CD4-positive, alpha-beta T cell treated with Interleukin-21 for 1 hour (primary cell): ENCODE data around the gene APOLD1.
"Not testable (repeated sequence)": the region's sequence is repeated elsewhere in the genome, so short reads cannot be mapped to it uniquely, and the experiment has no call there.

ENCODE experiments used
- DNase-seq: peaks from one replicate; pipeline ENCODE4 v3.0.0-alpha.2; 2020

Gene APOLD1

GRCh38 chr12:12810553-12811021, 25.1 kb downstream of the APOLD1 start:
- no peak for DNase-seq

- no peak for DNase-seq
These were observed 25.9 kb downstream of the APOLD1 start for GRCh38 chr12:12811343-12811742.

- DNase-seq, result no peak
These were observed 26.7 kb downstream of the APOLD1 start for GRCh38 chr12:12812174-12812573.

GRCh38 chr12:12812618-12813119, 27.2 kb downstream of the APOLD1 start:
- no peak for DNase-seq

- peak; percentile 95 for DNase-seq
These were observed 28.0 kb downstream of the APOLD1 start, which contains the start of gene DDX47 for GRCh38 chr12:12813120-12814101. TSS of gene DDX47 (plus strand) at chr12:12813346. CDS start at chr12:12813368, 22 bp downstream.

- DNase-seq, result no peak
These were observed 32.2 kb downstream of the APOLD1 start for GRCh38 chr12:12817616-12818015.

- no peak for DNase-seq
These were observed 33.2 kb downstream of the APOLD1 start for GRCh38 chr12:12818701-12819100.

GRCh38 chr12:12819221-12819620, 33.8 kb downstream of the APOLD1 start:
- no peak for DNase-seq

GRCh38 chr12:12819752-12820311, 34.4 kb downstream of the APOLD1 start:
- no peak for DNase-seq

GRCh38 chr12:12820376-12820775, 34.9 kb downstream of the APOLD1 start:
- not testable (repeated sequence) for DNase-seq

- no peak for DNase-seq
These were observed 36.5 kb downstream of the APOLD1 start for GRCh38 chr12:12821975-12822374.

GRCh38 chr12:12822886-12823285, 37.4 kb downstream of the APOLD1 start:
- DNase-seq, result no peak

- DNase-seq, result no peak
These were observed 37.8 kb downstream of the APOLD1 start for GRCh38 chr12:12823300-12823699.

GRCh38 chr12:12823811-12824210, 38.4 kb downstream of the APOLD1 start:
- DNase-seq, result no peak

GRCh38 chr12:12835378-12836146, 50.1 kb downstream of the APOLD1 start:
- DNase-seq, result no peak

GRCh38 chr12:12836571-12836970, 51.1 kb downstream of the APOLD1 start:
- DNase-seq, result no peak

- peak; percentile 60 for DNase-seq
These were observed 51.8 kb downstream of the APOLD1 start for GRCh38 chr12:12837025-12837812.

- DNase-seq, result no peak
These were observed 52.3 kb downstream of the APOLD1 start for GRCh38 chr12:12837813-12838153.

- no peak for DNase-seq
These were observed 53.5 kb downstream of the APOLD1 start for GRCh38 chr12:12839003-12839395.

GRCh38 chr12:12839439-12839838, 54.0 kb downstream of the APOLD1 start:
- DNase-seq, result not testable (repeated sequence)

- no peak for DNase-seq
These were observed 54.6 kb downstream of the APOLD1 start for GRCh38 chr12:12839873-12840579.

GRCh38 chr12:12840580-12840899, 55.1 kb downstream of the APOLD1 start:
- DNase-seq, result no peak
